Cortex of kidney (tissue), 1 donor: ENCODE data around the gene RAP1GAP.
"Not testable (repeated sequence)": the region's sequence is repeated elsewhere in the genome, so short reads cannot be mapped to it uniquely, and the experiment has no call there.

Experiments used
- DNase-seq: peaks from one replicate; lab custom pipeline; 2025; lab: John Stamatoyannopoulos, UW

Gene RAP1GAP

GRCh38 chr1:21677168-21677567 is 8.0 kb upstream of the RAP1GAP start:
- no peak for DNase-seq

- no peak for DNase-seq
Measured at GRCh38 chr1:21674957-21675356, 5.8 kb upstream of the RAP1GAP start.

- DNase-seq, result not testable (repeated sequence)
Measured at GRCh38 chr1:21673853-21674252, 4.7 kb upstream of the RAP1GAP start.

GRCh38 chr1:21673277-21673780 is 4.2 kb upstream of the RAP1GAP start:
- DNase-seq, result no peak

GRCh38 chr1:21672478-21673276 is 3.5 kb upstream of the RAP1GAP start:
- DNase-seq, result no peak

GRCh38 chr1:21671915-21672314 is 2.8 kb upstream of the RAP1GAP start:
- DNase-seq, result no peak

GRCh38 chr1:21670956-21671902 is 2.1 kb upstream of the RAP1GAP start:
- DNase-seq, result no peak

- DNase-seq, result no peak
Measured at GRCh38 chr1:21670059-21670881, 1.1 kb upstream of the RAP1GAP start.

GRCh38 chr1:21668951-21669257 is 253 bp downstream of the RAP1GAP start:
- DNase-seq, result no peak

- no peak for DNase-seq
Measured at GRCh38 chr1:21668232-21668950, 766 bp downstream of the RAP1GAP start.

- no peak for DNase-seq
Measured at GRCh38 chr1:21667348-21668231, 1.6 kb downstream of the RAP1GAP start.

- no peak for DNase-seq
Measured at GRCh38 chr1:21666576-21667320, 2.4 kb downstream of the RAP1GAP start.

GRCh38 chr1:21665711-21666575 is 3.2 kb downstream of the RAP1GAP start:
- no peak for DNase-seq

GRCh38 chr1:21664806-21665588 is 4.2 kb downstream of the RAP1GAP start:
- DNase-seq, result no peak

- no peak for DNase-seq
Measured at GRCh38 chr1:21663951-21664805, 5.0 kb downstream of the RAP1GAP start.

- no peak for DNase-seq
Measured at GRCh38 chr1:21663248-21663950, 5.8 kb downstream of the RAP1GAP start.
